NCI-H2029 (cell line): ENCODE measurements around the gene DDX1.
"Not testable (repeated sequence)": the region's sequence is repeated elsewhere in the genome, so short reads cannot be mapped to it uniquely, and the experiment has no call there.

ENCODE experiments used
- DNase-seq: peaks from one replicate; lab custom pipeline; 2025; lab: John Stamatoyannopoulos, UW

DDX1 gene

DNA sequence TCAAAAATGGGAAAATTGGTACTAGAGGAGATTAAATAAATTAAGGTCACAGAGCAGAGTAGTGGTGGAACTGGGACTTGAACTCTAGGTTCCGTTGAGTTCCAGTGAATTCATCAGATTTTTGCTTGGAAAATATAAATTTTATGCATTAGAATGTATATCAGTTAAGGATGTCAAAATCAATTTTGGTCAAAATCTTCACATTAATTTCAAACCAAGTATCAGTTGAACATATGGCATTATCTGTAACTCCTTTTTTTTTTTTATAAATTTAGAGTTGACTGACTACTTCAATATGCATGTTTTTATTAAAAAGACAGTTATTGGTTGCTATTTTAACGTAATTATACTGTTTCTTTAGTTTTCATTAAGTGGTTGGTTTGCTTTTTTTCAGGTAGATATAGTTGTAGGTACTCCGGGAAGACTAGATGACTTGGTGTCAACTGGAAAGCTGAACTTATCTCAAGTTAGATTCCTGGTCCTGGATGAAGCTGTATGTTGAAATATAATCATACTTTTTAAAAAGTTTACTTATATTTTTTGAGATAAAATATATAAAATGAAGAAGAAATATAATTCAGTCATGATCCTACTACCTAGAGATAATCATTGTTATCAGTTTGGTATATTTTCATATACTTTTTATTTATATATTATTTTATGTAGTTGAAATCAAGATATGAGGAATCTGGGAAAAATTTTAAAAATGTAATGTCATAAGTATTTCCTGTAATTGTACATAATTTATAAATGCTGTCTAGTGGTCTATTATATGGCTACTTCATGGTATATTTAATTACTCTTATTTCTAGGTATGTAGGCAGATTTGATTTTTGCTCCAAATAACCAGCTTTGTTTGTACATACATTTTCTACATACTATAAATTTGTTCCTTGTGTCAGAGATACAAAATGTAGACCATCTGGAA is 25.4 kb downstream of the DDX1 start:
- no peak for DNase-seq

DNA sequence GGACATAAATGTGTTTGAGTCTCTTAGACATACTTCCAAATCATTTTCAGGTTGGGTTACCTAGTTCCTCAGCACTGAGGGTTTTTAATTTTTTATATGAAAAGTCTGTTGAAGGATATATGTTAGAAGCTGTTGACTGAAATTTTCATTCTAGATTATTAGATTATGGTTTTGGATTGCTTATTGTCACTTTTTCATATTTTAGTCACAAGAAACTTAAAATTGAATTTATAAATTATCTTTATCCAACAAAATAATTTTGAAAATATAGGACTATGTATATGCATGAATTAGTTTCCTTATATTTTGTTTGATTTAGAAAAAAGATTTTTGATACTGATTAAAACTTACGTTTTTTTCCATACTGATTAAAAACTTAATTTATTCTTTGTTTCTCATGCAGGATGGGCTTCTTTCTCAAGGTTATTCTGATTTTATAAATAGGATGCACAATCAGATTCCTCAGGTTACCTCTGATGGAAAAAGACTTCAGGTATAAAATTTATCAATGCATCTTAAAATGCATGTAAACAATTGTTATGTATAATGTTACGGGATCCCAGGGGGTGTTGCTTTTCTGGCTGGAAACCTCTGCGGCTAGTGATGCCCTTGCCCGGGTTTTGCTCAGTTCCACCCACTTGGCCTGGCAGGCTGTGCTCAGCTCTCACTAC is 26.2 kb downstream of the DDX1 start:
- no peak for DNase-seq

- DNase-seq: no peak
These were observed 26.8 kb downstream of the DDX1 start for GRCh38 chr2:15618449-15618855.

GRCh38 chr2:15619076-15619475 is 27.4 kb downstream of the DDX1 start:
- no peak for DNase-seq

DNA sequence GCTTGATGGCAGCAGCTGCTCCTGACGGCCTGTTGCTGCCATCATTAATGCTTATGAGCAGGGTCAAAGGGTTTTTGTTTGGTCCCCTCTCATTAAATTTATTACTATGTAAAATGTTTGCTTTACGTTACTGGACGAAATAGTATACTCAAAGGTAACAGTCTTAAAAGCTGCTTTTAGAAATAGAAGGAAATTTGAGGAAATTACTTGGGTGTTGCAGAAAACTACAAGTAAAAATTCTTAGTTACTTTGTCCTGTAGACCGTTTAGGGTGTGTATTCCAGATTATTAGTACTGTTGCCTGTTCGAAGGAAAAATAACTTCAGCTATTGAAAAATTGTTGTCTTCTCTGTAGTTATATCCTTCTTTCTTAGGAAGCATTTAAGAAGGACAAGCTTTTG is 27.8 kb downstream of the DDX1 start:
- DNase-seq: no peak

DNA sequence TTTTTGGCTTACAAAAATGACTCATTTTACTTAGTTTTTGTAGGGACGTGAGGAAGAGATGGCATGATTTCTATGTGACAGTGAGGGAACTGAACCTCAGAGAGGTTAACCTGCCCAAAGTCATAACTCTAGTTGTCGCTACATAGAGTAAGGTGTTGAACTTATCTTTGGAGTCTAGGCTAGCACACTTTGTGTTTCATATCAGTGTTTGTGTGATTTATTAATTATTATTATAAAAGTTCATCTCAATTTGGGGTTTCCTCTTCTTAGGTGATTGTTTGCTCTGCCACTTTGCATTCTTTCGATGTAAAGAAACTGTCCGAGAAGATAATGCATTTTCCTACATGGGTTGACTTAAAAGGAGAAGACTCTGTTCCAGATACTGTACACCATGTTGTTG is 28.3 kb downstream of the DDX1 start:
- no peak for DNase-seq

DNA sequence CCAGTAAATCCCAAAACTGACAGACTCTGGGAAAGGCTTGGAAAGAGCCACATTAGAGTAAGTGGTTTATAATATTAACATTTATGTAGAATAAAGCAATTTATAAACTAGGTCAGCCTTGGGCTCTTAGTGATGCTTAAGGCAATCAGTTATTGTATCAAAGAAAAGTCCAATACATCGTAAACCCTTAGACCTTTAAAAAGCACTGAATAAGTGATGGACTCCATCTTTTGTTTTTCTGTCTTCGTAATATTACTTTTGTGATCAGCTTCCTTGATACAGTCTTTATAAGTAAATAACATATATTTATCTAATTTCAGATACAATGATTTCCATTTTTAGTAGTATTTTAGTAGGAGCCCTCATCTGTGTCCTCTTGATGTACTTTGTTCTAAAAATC is 28.7 kb downstream of the DDX1 start:
- no peak for DNase-seq

DNA sequence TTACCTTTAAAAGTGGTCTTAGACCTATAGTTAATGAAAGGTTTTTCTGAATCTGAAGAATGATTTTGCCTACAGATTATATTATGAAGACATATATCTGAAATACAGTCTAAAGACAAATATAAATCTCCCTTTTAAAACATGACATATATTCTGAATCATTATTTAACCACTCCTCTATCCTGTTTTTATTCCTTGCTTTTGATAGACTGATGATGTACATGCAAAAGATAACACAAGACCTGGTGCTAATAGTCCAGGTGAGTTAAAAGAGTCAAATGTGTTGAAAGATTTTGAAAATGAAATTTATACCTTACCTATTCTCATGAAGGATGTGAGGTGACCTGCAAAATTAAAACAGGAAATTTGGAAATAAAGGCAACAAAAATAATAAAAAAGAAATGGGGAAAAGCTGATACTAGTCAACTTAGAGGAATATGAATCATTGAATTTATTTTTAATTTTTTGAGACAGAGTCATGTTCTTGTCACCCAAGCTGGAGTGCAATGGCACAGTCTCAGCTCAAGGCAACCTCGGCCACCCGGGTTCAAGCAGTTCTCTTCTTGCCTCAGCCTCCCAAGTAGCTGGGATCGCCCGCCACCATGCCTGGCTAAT is 29.3 kb downstream of the DDX1 start:
- DNase-seq: no peak

DNA sequence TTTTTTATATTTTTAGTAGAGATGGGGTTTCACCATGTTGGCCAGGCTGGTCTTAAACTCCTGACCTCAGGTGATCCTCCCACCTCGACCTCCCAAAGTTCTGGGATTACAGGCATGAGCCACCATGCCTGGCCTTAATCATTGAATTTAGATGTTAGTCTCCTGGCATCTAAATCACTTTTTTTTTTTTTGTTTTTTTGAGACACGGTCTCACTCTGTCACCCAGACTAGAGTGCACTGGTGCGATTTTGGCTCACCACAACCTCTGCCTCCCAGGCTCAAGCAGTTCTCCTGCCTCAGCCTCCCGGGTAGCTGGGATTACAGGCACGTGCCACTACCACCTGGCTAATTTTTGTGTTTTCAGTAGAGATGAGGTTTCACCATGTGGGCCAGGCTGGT is 29.8 kb downstream of the DDX1 start:
- DNase-seq: not testable (repeated sequence)

- DNase-seq: no peak
These were observed 30.5 kb downstream of the DDX1 start for GRCh38 chr2:15622214-15622613.

DNA sequence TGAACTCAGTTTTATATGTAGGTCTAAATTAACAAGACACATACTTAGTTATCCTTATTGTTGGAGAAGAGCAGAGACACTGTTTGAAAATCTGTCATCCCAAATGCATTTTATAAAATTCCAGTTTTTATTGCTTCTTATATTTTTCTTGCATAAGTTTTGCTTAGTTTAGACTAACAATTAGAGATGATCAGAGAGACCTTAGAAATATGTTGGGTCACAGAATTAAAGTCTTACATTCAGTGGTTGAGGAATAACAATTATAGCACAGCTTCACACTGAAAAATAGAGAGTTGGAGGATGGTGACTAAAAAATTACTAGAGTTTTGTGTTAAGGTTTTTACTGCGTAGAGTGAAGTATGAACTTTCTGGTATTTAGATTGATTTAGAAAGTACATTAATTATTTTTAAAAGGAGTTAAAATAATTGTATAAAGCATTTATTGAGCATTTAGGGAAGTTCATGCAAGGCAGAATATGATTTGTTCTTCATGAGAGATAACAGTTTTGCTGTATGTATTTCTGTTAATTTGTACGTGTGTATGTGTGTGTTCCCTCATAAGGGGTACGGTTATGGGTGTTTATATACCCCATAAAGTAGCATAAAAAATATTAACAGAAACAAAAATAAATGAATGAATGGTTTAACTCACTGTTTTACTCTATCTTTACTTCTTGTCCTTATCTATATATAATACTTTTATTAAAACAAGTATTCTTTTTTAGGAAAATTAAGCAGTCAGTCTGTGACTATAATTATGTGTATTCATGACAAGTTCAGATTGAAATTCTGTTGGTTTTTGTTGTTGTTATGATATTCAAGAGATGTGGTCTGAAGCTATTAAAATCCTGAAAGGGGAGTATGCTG is 31.2 kb downstream of the DDX1 start:
- DNase-seq: no peak

GRCh38 chr2:15623481-15623796 is 31.8 kb downstream of the DDX1 start:
- no peak for DNase-seq

GRCh38 chr2:15623898-15624541 is 32.4 kb downstream of the DDX1 start:
- DNase-seq: no peak

DNA sequence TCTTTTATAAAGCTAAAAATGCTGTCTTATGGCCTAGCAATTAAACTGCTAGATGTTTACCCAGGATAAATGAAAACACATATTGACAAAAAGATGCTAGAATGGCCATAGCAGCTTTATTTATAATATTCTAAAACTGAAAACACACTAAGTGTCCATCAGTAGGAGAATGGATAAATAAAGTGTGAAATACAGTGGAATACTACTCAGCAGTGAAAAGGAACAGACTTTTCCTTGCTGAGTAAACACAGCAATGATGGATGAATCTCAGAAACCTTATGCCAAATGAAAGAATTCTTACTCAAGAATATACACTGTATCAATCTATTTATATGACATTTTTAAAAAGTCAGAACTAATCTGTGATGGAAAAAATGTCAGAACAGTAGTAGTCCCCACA is 33.2 kb downstream of the DDX1 start:
- no peak for DNase-seq

- DNase-seq: no peak
These were observed 33.8 kb downstream of the DDX1 start for GRCh38 chr2:15625344-15626036.

GRCh38 chr2:15626126-15626525 is 34.5 kb downstream of the DDX1 start:
- DNase-seq: no peak

- DNase-seq: no peak
These were observed 35.3 kb downstream of the DDX1 start for GRCh38 chr2:15626967-15627366.

- no peak for DNase-seq
These were observed 36.4 kb downstream of the DDX1 start for GRCh38 chr2:15627817-15628684.

- no peak for DNase-seq
These were observed 37.5 kb downstream of the DDX1 start for GRCh38 chr2:15628899-15629855.
